Chondrocyte (in vitro differentiated cells): ENCODE measurements around the gene CDC14B. TPM values are rescaled to one million over a fixed set of nuclear protein-coding genes. Genes with fewer than 3 reads are reported as not detected.

Experiments used
- DNase-seq: peaks from one replicate; pipeline ENCODE4 v3.0.0; 2021; ENCODE audit warnings: mixed read lengths, low spot score
- H3K27ac Mint-ChIP-seq: one replicate; pipeline ENCODE4 v1.8.0; 2021; ENCODE audit warnings: mild to moderate bottlenecking, moderate library complexity, mixed read lengths; ENCODE audit not compliant: unreplicated experiment
- H3K27me3 Mint-ChIP-seq: 2 replicates; pipeline ENCODE4 v1.8.0; 2021; ENCODE audit warnings: low read depth, mixed read lengths
- H3K36me3 Mint-ChIP-seq: 2 replicates; pipeline ENCODE4 v1.8.0; 2021; ENCODE audit warnings: low read depth, mixed read lengths
- H3K4me1 Mint-ChIP-seq: 2 replicates; pipeline ENCODE4 v1.8.0; 2021; ENCODE audit warnings: low read depth, mild to moderate bottlenecking, mixed read lengths
- H3K4me3 Mint-ChIP-seq: one replicate; pipeline ENCODE4 v1.8.0; 2021; ENCODE audit warnings: mild to moderate bottlenecking, moderate library complexity, mixed read lengths; ENCODE audit not compliant: unreplicated experiment
- H3K9me3 Mint-ChIP-seq: 2 replicates; pipeline ENCODE4 v1.8.0; 2021; ENCODE audit warnings: low read depth, mixed read lengths
- CTCF ChIP-seq: fragments of 200-600 bp; sonication (generic); IDR thresholded peaks from 2 replicates; pipeline ENCODE4 v1.5.0; 2021; ENCODE audit warnings: antibody characterized with exemption, mild to moderate bottlenecking, moderate library complexity
- total RNA-seq: library from RNA; stranded (reverse); gene quantifications from 3 replicates; pipeline ENCODE4 v1.2.1, GENCODE V29; 2021

CDC14B gene
- total RNA-seq, 1 donor from 2014 or later = 15.5 TPM

- Mint-ChIP-seq H3K4me3 (peak overlapping the region; percentile 90), H3K27ac (peak overlapping the region; percentile 92), H3K9me3 (no peaks in the 10 kb centered on the region), H3K27me3 (no peaks in the 10 kb centered on the region), H3K36me3 (no peaks in the 10 kb centered on the region), H3K4me1 (peaks cover 30% of the 10 kb centered on the region)
- TF ChIP-seq CTCF = no peak
- no peak for DNase-seq
Observed at GRCh38 chr9:96450613-96451528, 168.8 kb downstream of the CDC14B start.

Other genes with a start within 250 kb of the CDC14B start
- 10.3 to 14.2 TPM (median 13.0 TPM) in 3 replicates for gene SLC35D2, start 236.1 kb downstream of the CDC14B start, total RNA-seq
- 1.5 to 7.9 TPM (median 1.7 TPM) in 3 replicates for gene ZNF367, start 201.5 kb downstream of the CDC14B start, total RNA-seq
- 19.3 to 28.9 TPM (median 26.2 TPM) in 3 replicates for gene HABP4, start 169.7 kb downstream of the CDC14B start, total RNA-seq
- 20.7 to 24.7 TPM (median 20.9 TPM) in 3 replicates for gene PRXL2C, start 35.5 kb upstream of the CDC14B start, total RNA-seq
- 7.9 to 12.3 TPM (median 8.8 TPM) in 3 replicates for gene ZNF510, start 158.2 kb upstream of the CDC14B start, total RNA-seq
- 3.1 to 5.2 TPM (median 3.2 TPM) in 3 replicates for gene ZNF782, start 234.7 kb upstream of the CDC14B start, total RNA-seq